ENCODE measurements around the gene C13orf46.

Gene C13orf46

GRCh38 chr13:113936166-113936965 lies 37.5 kb downstream of the C13orf46 start:
- no peaks in the 10 kb centered on the region for H3K36me3 ChIP-seq (replicated peaks)
- no peak for TF ChIP-seq CTCF (IDR thresholded peaks at IDR 0.05; ENCODE audit: low read depth, low read length, missing control alignments)
- H3K27ac ChIP-seq, result no peak overlapping the region
- H3K27me3 ChIP-seq (replicated peaks), result no peaks in the 10 kb centered on the region
- no peak overlapping the region for H3K4me3 ChIP-seq (ENCODE audit: low read depth, low read length)
- in situ Hi-C loops (cut with HindIII; ENCODE audit: low pct_ligation_motif_present, low sequenced_read_pairs), result no loop called here
- no peak for DNase-seq

GRCh38 chr13:113935001-113935844 lies 38.7 kb downstream of the C13orf46 start:
- TF ChIP-seq CTCF (IDR thresholded peaks at IDR 0.05; ENCODE audit: low read depth, low read length, missing control alignments), result no peak
- Histone ChIP-seq H3K27ac (no peak overlapping the region), H3K36me3 (replicated peaks) (no peaks in the 10 kb centered on the region), H3K27me3 (replicated peaks) (no peaks in the 10 kb centered on the region), H3K4me3 (ENCODE audit: low read depth, low read length) (no peak overlapping the region)
- no peak for DNase-seq
- in situ Hi-C loops (cut with HindIII; ENCODE audit: low pct_ligation_motif_present, low sequenced_read_pairs), result no loop called here

GRCh38 chr13:113934576-113934975 lies 39.3 kb downstream of the C13orf46 start:
- no peak for TF ChIP-seq CTCF (IDR thresholded peaks at IDR 0.05; ENCODE audit: low read depth, low read length, missing control alignments)
- in situ Hi-C loops (cut with HindIII; ENCODE audit: low pct_ligation_motif_present, low sequenced_read_pairs), result no loop called here
- H3K4me3 ChIP-seq (ENCODE audit: low read depth, low read length), result no peak overlapping the region
- H3K27me3 ChIP-seq (replicated peaks), result no peaks in the 10 kb centered on the region
- H3K36me3 ChIP-seq (replicated peaks), result no peaks in the 10 kb centered on the region
- H3K27ac ChIP-seq, result no peak overlapping the region
- no peak for DNase-seq

GRCh38 chr13:113933901-113934300 lies 40.0 kb downstream of the C13orf46 start:
- DNase-seq, result no peak
- Histone ChIP-seq H3K27me3 (replicated peaks) (no peaks in the 10 kb centered on the region), H3K36me3 (replicated peaks) (no peaks in the 10 kb centered on the region), H3K27ac (no peak overlapping the region), H3K4me3 (ENCODE audit: low read depth, low read length) (no peak overlapping the region)
- TF ChIP-seq CTCF (IDR thresholded peaks at IDR 0.05; ENCODE audit: low read depth, low read length, missing control alignments), result no peak
- in situ Hi-C loops (cut with HindIII; ENCODE audit: low pct_ligation_motif_present, low sequenced_read_pairs), result no loop called here

GRCh38 chr13:113931841-113932459 lies 41.9 kb downstream of the C13orf46 start:
- H3K27ac ChIP-seq, result no peak overlapping the region
- no peaks in the 10 kb centered on the region for H3K27me3 ChIP-seq (replicated peaks)
- H3K4me3 ChIP-seq (ENCODE audit: low read depth, low read length), result no peak overlapping the region
- H3K36me3 ChIP-seq (replicated peaks), result no peaks in the 10 kb centered on the region
- no peak for TF ChIP-seq CTCF (IDR thresholded peaks at IDR 0.05; ENCODE audit: low read depth, low read length, missing control alignments)
- DNase-seq, result no peak
- in situ Hi-C loops (cut with HindIII; ENCODE audit: low pct_ligation_motif_present, low sequenced_read_pairs), result no loop called here

Data from brain microvascular endothelial cell (primary cell).